Measurements from ENCODE around the gene DFFA.

DNA sequence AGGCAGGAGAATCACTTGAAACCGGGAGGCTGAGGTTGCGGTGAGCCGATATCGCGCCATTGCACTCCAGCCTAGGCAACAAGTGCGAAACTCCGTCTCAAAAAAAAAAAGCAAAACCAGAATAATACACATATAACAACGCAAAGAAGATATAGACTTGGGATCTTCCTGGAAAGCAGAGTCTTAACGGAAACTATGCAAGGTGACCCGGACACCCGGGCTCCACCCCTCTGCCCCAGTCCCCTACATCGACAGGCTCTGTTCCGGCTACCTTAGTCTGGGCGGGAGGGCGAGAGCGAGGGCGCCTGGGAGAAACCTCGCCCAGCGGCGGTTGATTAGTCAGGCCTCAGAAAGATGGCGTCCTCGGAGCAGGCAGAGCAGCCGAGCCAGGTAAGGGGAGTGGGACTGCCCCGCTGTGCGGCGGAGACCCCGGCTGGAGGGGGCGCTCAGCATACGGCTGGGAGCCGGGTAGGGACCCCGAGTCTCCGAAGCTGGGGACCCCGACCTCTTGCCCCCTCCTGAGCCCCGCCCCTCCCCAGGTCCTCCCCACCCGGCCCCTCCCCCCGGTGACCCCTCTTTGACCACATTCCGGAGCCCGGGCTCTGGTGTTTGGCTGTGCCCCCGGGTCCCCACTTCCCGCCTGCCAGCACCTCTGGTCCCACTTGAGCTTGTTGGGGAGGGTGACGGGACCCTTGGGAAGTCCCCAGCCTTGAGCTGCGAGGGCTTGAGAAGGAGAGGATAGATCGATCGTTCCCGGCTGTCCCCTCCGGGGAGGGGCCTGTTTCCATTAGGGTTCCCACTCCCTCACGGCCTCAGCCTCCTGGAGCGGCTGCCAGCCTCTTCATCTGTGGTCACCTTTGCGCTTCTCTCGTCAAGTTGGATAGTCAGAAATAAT lies 2.5 kb upstream of the DFFA start, which contains the start of gene PEX14:
- TF ChIP-seq, protein P1, sequence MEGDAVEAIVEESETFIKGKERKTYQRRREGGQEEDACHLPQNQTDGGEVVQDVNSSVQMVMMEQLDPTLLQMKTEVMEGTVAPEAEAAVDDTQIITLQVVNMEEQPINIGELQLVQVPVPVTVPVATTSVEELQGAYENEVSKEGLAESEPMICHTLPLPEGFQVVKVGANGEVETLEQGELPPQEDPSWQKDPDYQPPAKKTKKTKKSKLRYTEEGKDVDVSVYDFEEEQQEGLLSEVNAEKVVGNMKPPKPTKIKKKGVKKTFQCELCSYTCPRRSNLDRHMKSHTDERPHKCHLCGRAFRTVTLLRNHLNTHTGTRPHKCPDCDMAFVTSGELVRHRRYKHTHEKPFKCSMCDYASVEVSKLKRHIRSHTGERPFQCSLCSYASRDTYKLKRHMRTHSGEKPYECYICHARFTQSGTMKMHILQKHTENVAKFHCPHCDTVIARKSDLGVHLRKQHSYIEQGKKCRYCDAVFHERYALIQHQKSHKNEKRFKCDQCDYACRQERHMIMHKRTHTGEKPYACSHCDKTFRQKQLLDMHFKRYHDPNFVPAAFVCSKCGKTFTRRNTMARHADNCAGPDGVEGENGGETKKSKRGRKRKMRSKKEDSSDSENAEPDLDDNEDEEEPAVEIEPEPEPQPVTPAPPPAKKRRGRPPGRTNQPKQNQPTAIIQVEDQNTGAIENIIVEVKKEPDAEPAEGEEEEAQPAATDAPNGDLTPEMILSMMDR (conservative IDR thresholded peaks at IDR 0.05; ENCODE audit: low read depth, low read length) = no peak
- no peak for TF ChIP-seq EZH2 (IDR thresholded peaks at IDR 0.05; ENCODE audit: borderline replicate concordance, low read depth, low read length, poor library complexity, severe bottlenecking)
